ENCODE data around the gene ATP5F1A.

Gene ATP5F1A

GRCh38 chr18:46073474-46074331, 24.4 kb downstream of the ATP5F1A start:
- no peak for DNase-seq (ENCODE audit: low read depth in 2 of 2)

DNA sequence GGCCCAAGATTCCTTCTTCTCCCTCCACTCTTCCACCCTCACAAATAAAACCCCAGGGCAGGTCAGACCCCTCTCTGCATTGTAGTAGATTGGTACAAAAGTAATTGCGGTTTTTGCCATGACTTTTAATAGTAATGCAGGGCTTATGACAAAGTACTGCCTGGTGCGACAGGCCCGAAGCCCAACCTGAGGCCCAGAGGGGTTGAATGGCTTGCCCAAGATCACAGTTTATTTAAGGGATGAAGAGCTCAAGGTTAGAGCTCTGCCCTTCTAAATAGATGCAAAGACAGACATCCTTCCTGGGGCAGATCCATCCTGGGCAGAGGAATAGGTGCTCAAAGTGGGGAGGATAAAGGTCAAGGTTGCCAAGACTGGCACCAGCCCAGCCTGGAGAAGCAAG, 25.1 kb downstream of the ATP5F1A start:
- no peak for DNase-seq (ENCODE audit: low read depth in 2 of 2)

GRCh38 chr18:46072376-46072867, 25.7 kb downstream of the ATP5F1A start:
- DNase-seq (ENCODE audit: low read depth in 2 of 2) = no peak

DNA sequence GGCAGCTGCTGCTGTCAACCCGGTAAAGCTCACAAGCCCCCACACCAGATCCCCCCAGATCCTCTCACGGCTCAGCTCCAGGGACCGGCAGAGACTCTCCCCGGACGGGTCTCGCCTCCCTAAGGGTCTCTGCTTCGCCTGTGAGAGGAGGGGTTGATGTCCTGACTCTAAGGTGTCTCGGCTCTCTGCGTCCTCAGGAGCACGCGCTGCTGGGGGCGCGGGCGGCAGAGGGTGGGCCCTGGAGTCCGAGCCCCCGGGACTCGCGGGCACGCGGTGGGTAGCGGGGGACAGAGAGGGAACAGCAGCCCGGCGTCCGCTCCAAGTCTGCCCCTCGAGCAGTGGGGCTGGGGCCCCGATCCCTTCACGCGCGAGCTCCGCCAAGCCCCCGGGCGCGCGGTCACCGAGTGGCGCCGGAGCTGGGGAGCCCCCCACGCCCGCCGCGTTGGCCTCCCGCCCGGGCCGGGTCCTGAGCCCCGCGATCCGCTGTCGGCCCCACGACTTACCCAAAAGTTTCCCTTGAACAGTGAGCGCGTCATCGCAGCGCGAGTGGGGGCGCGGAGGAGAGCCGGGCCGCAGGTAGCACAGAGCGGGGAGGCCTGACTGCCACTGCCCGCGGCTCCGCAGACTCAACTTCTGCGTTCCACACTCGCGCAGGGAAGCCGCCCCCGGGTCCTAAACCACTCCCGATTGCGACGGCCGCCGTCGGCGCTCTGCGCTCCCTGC, 26.3 kb downstream of the ATP5F1A start, which contains the start of gene PSTPIP2:
Gene PSTPIP2 (minus strand): TSS at position 608 of the 723 bp plus-strand sequence. CDS start 72 bp downstream, at position 536.
- DNase-seq (ENCODE audit: low read depth in 2 of 2) = peak; percentile 50

GRCh38 chr18:46070815-46071652, 27.1 kb downstream of the ATP5F1A start:
- DNase-seq (ENCODE audit: low read depth in 2 of 2) = peak in 1 of 2 donors; percentile 13

- no peak for DNase-seq (ENCODE audit: low read depth in 2 of 2)
These were observed 27.9 kb downstream of the ATP5F1A start for GRCh38 chr18:46070232-46070631.

GRCh38 chr18:46069524-46069923, 28.6 kb downstream of the ATP5F1A start:
- DNase-seq (ENCODE audit: low read depth in 2 of 2) = no peak

- no peak for DNase-seq (ENCODE audit: low read depth in 2 of 2)
These were observed 29.3 kb downstream of the ATP5F1A start for GRCh38 chr18:46068763-46069162.

DNA sequence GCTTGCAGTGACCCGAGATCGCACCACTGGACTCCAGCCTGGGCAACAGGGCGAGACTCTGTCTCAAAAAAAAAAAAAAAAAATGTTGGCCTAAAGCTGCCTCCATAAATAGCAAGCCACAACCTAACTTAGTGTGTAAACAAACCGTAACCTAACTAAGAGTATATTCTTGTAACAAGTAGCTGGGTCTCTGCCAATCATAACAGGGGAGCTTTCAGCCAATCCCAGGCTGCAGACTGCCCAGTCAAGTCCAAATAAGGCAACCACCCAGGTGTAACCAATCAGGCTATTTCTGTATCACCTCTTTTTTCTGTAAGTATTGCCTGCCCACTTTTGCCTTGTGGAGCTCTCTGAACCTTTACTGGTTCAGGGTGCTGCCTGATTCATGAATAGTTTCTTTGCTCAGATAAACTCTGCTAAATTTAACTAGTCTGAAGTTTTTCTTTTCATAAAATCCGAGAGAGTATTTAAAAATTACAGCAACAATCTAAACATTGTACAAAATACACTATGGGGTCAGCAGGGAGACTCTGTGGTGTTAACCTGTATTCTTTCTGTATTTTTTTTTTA, 30.6 kb downstream of the ATP5F1A start:
- no peak for DNase-seq (ENCODE audit: low read depth in 2 of 2)

- DNase-seq (ENCODE audit: low read depth in 2 of 2) = no peak
These were observed 35.3 kb downstream of the ATP5F1A start for GRCh38 chr18:46062781-46063180.

DNA sequence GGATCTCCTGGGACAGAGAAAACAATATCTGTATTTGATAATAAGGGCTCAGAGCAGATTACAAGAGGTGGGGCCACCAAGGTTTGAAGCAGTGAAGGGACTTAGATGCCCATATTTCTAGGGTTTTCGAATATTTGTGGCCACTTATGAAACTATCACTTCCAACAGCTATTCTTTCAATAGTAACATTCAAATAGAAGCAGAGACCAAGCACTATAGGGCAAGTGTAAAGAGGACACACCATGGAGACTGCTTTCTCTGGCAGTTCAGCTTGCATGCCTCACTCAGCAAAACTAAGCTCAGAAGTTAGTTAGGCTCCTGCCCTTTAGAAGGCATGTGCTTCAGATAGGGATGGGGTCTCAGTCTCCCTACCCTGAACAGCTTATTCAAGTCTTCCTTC, 36.3 kb downstream of the ATP5F1A start:
- no peak for DNase-seq (ENCODE audit: low read depth in 2 of 2)

GRCh38 chr18:46061387-46061786, 36.7 kb downstream of the ATP5F1A start:
- DNase-seq (ENCODE audit: low read depth in 2 of 2) = no peak

GRCh38 chr18:46060359-46060841, 37.7 kb downstream of the ATP5F1A start:
- DNase-seq (ENCODE audit: low read depth in 2 of 2) = no peak

GRCh38 chr18:46055838-46056230, 42.3 kb downstream of the ATP5F1A start:
- DNase-seq (ENCODE audit: low read depth in 2 of 2) = no peak

GRCh38 chr18:46054956-46055837, 42.9 kb downstream of the ATP5F1A start:
- DNase-seq (ENCODE audit: low read depth in 2 of 2) = no peak

DNA sequence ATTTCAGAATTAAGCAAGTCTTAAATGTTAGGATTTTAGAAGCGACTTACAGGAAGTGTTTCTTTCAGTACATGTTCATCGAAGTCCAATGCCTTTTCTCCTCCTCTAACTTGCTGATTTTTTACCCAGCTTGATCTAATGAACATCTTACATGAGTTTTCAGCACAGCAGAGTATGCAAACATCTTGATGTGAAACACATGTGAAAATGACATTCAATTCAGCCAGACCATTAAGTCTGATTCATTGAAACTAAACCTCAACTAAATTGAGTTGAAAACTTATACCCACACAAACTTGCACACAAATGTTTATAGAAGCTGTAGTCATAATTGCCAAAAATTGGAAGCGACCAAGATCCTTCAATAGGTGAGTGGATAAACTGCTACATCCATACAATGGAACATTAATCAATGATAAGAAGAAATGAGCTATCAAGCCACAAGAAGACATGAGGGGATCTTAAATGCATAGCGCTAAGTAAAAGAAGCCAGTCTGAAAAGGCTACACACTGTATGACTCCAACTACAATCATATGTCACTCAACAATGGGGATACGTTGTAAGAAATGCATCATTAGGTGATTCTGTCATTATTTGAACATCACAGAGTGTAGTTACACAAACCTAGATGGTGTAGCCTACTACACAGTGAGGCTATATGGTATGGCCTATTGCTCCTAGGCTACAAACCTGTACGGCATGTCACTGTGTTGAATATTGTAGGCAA, 44.6 kb downstream of the ATP5F1A start:
- no peak for DNase-seq (ENCODE audit: low read depth in 2 of 2)

- DNase-seq (ENCODE audit: low read depth in 2 of 2) = no peak
These were observed 46.2 kb downstream of the ATP5F1A start for GRCh38 chr18:46051731-46052461.

- no peak for DNase-seq (ENCODE audit: low read depth in 2 of 2)
These were observed 47.8 kb downstream of the ATP5F1A start for GRCh38 chr18:46050268-46050667.

GRCh38 chr18:46048641-46049040, 49.5 kb downstream of the ATP5F1A start:
- no peak for DNase-seq (ENCODE audit: low read depth in 2 of 2)

Measured in stimulated activated CD8-positive, alpha-beta memory T cell treated with anti-CD3 and anti-CD28 coated beads, Interleukin-2, amount 100 ng/mL, for 48 hours (primary cell).